Measurements from ENCODE around the gene ANKHD1. TPM values are rescaled to one million over a fixed set of nuclear protein-coding genes. Genes with fewer than 3 reads are reported as not detected.

The ANKHD1 gene
- total RNA-seq, 1 donor from 2014 or later, result 105 TPM

GRCh38 chr5:140564196-140565023 is 162.8 kb downstream of the ANKHD1 start, which contains the start of the genes APBB3 and SLC35A4:
Gene APBB3, minus strand, starts transcription at chr5:140564598. Its CDS starts 353 bp downstream, at chr5:140564245.
Gene SLC35A4, plus strand, starts transcription at chr5:140564828. Its CDS starts 2,342 bp downstream, at chr5:140567170.
- Mint-ChIP-seq H3K9me3 (ENCODE audit: unreplicated experiment) (peaks cover 15% of the 10 kb centered on the region), H3K4me1 (ENCODE audit: low read depth, unreplicated experiment) (peaks cover 5% of the 10 kb centered on the region), H3K27ac (ENCODE audit: unreplicated experiment) (peak within 1 kb of the TSS; percentile 93), H3K27me3 (ENCODE audit: unreplicated experiment) (peaks cover 18% of the 10 kb centered on the region), H3K36me3 (ENCODE audit: unreplicated experiment) (no peaks in the 10 kb centered on the region), H3K4me3 (ENCODE audit: unreplicated experiment) (peak within 1 kb of the TSS; percentile 95)
- peak; percentile 95 for DNase-seq
- TF ChIP-seq CTCF (IDR thresholded peaks at IDR 0.05; ENCODE audit: partially characterized antibody, unreplicated experiment), result no peak

GRCh38 chr5:140565024-140565779 is 163.6 kb downstream of the ANKHD1 start:
- TF ChIP-seq CTCF (IDR thresholded peaks at IDR 0.05; ENCODE audit: partially characterized antibody, unreplicated experiment), result no peak
- Mint-ChIP-seq H3K9me3 (ENCODE audit: unreplicated experiment) (peaks cover 14% of the 10 kb centered on the region), H3K4me1 (ENCODE audit: low read depth, unreplicated experiment) (peaks cover 5% of the 10 kb centered on the region), H3K4me3 (ENCODE audit: unreplicated experiment) (peak overlapping the region; percentile 95), H3K27ac (ENCODE audit: unreplicated experiment) (peak overlapping the region; percentile 93), H3K36me3 (ENCODE audit: unreplicated experiment) (no peaks in the 10 kb centered on the region), H3K27me3 (ENCODE audit: unreplicated experiment) (peaks cover 18% of the 10 kb centered on the region)
- DNase-seq, result no peak

GRCh38 chr5:140565780-140566095 is 164.1 kb downstream of the ANKHD1 start:
- no peak for TF ChIP-seq CTCF (IDR thresholded peaks at IDR 0.05; ENCODE audit: partially characterized antibody, unreplicated experiment)
- Mint-ChIP-seq H3K4me3 (ENCODE audit: unreplicated experiment) (peak overlapping the region; percentile 95), H3K36me3 (ENCODE audit: unreplicated experiment) (no peaks in the 10 kb centered on the region), H3K9me3 (ENCODE audit: unreplicated experiment) (peaks cover 14% of the 10 kb centered on the region), H3K27ac (ENCODE audit: unreplicated experiment) (no peak overlapping the region), H3K27me3 (ENCODE audit: unreplicated experiment) (peaks cover 18% of the 10 kb centered on the region), H3K4me1 (ENCODE audit: low read depth, unreplicated experiment) (peaks cover 7% of the 10 kb centered on the region)
- no peak for DNase-seq

GRCh38 chr5:140566665-140567064 is 165.0 kb downstream of the ANKHD1 start:
- Mint-ChIP-seq H3K36me3 (ENCODE audit: unreplicated experiment) (no peaks in the 10 kb centered on the region), H3K4me1 (ENCODE audit: low read depth, unreplicated experiment) (peaks cover 7% of the 10 kb centered on the region), H3K27me3 (ENCODE audit: unreplicated experiment) (peaks cover 18% of the 10 kb centered on the region), H3K27ac (ENCODE audit: unreplicated experiment) (no peak overlapping the region), H3K4me3 (ENCODE audit: unreplicated experiment) (peak overlapping the region; percentile 59), H3K9me3 (ENCODE audit: unreplicated experiment) (peaks cover 14% of the 10 kb centered on the region)
- TF ChIP-seq CTCF (IDR thresholded peaks at IDR 0.05; ENCODE audit: partially characterized antibody, unreplicated experiment), result no peak
- no peak for DNase-seq
